ENCODE measurements around the gene PCID2.

The PCID2 gene

DNA sequence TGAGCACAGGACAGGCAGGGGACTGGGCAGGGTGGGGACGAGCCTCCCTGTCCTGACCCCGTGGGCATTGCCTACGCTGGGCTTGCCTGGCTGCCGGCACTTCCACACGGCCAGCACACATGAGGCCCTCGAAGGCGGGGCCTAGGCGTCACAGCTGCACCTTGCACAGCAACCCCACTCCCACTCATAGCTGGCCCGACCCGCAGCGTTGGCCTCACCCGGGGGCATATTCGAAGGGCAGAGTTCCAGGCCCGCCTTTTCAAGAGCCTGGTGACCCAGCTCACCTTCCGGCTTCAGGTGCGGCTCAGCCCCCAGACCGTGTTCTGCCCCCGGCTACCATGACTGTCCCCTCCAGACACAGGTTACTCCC, 66.9 kb downstream of the PCID2 start:
- peaks cover 3% of the 10 kb centered on the region; the same call in 1 of the 2 replicates for H3K27me3 ChIP-seq (ENCODE audit: low read depth, low read length)
- TF ChIP-seq, protein P1, sequence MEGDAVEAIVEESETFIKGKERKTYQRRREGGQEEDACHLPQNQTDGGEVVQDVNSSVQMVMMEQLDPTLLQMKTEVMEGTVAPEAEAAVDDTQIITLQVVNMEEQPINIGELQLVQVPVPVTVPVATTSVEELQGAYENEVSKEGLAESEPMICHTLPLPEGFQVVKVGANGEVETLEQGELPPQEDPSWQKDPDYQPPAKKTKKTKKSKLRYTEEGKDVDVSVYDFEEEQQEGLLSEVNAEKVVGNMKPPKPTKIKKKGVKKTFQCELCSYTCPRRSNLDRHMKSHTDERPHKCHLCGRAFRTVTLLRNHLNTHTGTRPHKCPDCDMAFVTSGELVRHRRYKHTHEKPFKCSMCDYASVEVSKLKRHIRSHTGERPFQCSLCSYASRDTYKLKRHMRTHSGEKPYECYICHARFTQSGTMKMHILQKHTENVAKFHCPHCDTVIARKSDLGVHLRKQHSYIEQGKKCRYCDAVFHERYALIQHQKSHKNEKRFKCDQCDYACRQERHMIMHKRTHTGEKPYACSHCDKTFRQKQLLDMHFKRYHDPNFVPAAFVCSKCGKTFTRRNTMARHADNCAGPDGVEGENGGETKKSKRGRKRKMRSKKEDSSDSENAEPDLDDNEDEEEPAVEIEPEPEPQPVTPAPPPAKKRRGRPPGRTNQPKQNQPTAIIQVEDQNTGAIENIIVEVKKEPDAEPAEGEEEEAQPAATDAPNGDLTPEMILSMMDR (IDR thresholded peaks at IDR 0.05; ENCODE audit: low read depth, low read length), result no peak
- TF ChIP-seq EZH2phosphoT487 (IDR thresholded peaks at IDR 0.05; ENCODE audit: low read depth), result no peak

DNA sequence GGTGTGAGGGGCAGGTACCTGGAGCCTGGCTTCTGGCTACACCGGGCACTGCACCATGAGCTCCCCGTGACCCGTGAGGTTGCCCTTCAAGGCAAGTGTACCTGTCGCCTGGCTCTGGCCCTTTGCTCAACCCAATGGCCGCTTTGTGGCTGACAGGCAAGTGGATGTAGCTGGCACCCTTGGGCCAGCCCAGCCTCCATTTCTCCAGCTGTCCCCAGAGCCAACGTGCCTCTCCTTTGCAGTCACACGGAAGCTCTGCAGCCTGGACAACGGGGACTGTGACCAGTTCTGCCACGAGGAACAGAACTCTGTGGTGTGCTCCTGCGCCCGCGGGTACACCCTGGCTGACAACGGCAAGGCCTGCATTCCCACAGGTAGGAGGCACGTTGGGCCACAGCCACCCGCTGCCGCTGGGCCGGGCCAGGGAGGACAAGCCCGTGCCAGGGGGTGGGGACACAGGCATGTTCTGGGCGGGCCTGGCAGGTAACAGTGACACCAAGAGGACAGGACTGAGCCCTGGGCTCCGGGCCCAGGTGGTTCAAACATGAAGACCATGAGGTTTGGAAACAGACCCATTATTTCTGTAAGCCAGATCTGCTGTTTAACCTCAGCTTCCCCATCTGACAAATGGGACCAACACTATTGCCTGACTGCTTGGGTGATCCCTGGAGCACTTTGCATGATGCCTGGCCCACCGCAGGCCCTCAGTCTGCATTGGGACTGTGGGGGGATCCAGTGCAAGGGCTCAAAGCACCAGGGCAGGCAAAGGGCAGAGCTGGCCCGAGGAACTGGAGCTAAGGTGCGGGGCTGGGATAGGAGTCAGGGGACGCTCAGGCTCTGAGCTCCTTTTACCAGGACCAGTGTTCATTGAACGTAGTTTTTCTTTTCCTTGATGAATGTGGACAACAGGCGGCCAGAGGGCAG, 67.5 kb downstream of the PCID2 start:
- H3K9ac ChIP-seq (ENCODE audit: low read length), result no peak overlapping the region
- H4K20me1 ChIP-seq (ENCODE audit: insufficient read depth, low read length), result no peaks in the 10 kb centered on the region
- H3K4me2 ChIP-seq (ENCODE audit: low read length), result no peak overlapping the region
- H3K27me3 ChIP-seq (ENCODE audit: low read depth, low read length), result peaks cover 3% of the 10 kb centered on the region; the same call in 1 of the 2 replicates
- H3K27ac ChIP-seq (ENCODE audit: low read length), result no peak overlapping the region
- no peaks in the 10 kb centered on the region for H3K4me1 ChIP-seq (ENCODE audit: low read length)
- no peaks in the 10 kb centered on the region; the same call in 1 of the 2 replicates for H3K9me3 ChIP-seq (ENCODE audit: insufficient read depth, low read length)
- H3K36me3 ChIP-seq (replicated peaks; ENCODE audit: low read depth, low read length), result no peaks in the 10 kb centered on the region
- no peak overlapping the region for H2AFZ ChIP-seq (ENCODE audit: low read depth, low read length)
- TF ChIP-seq EZH2phosphoT487 (IDR thresholded peaks at IDR 0.05; ENCODE audit: low read depth), result no peak
- TF ChIP-seq, protein P1 (IDR thresholded peaks at IDR 0.05; ENCODE audit: low read depth, low read length), result no peak
- H3K79me2 ChIP-seq (ENCODE audit: low read length), result no peaks in the 10 kb centered on the region
- no peak overlapping the region for H3K4me3 ChIP-seq (ENCODE audit: low read length)

More for the DNA sequence above, 66.9 kb downstream of the PCID2 start:
- H3K27ac ChIP-seq (ENCODE audit: low read length), result no peak overlapping the region
- no peak overlapping the region for H3K9ac ChIP-seq (ENCODE audit: low read length)
- no peaks in the 10 kb centered on the region for H3K4me1 ChIP-seq (ENCODE audit: low read length)
- no peaks in the 10 kb centered on the region for H3K36me3 ChIP-seq (replicated peaks; ENCODE audit: low read depth, low read length)
- no peak overlapping the region for H2AFZ ChIP-seq (ENCODE audit: low read depth, low read length)
- no peaks in the 10 kb centered on the region for H4K20me1 ChIP-seq (ENCODE audit: insufficient read depth, low read length)
- H3K4me2 ChIP-seq (ENCODE audit: low read length), result no peak overlapping the region
- no peaks in the 10 kb centered on the region for H3K79me2 ChIP-seq (ENCODE audit: low read length)
- no peak overlapping the region for H3K4me3 ChIP-seq (ENCODE audit: low read length)
- H3K9me3 ChIP-seq (ENCODE audit: insufficient read depth, low read length), result no peaks in the 10 kb centered on the region; the same call in 1 of the 2 replicates

DNA sequence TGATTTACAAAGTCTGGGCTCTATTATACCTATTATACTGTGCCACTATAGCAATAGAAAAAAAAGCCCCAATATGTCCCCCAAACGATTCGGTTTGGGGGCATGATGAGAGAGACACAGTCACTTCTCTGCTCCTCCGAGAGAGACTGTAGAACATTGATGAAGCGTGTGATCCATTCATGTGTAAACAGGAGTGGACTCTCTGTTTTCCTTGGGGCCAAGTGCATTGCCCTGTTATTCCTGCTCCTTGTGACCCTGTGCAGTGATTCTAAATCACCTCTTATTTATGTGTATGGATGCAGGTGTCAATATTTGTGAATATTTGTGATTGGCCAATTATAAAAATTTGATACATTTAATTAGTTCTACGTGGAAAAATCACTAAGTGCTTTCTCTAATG, 68.9 kb downstream of the PCID2 start:
- Histone ChIP-seq H3K4me3 (ENCODE audit: low read length) (no peak overlapping the region), H3K9ac (ENCODE audit: low read length) (no peak overlapping the region), H3K4me1 (ENCODE audit: low read length) (no peaks in the 10 kb centered on the region), H3K9me3 (ENCODE audit: insufficient read depth, low read length) (no peaks in the 10 kb centered on the region; the same call in 1 of the 2 replicates), H3K27ac (ENCODE audit: low read length) (no peak overlapping the region), H2AFZ (ENCODE audit: low read depth, low read length) (peak overlapping the region; percentile 48; the same call in 1 of the 2 replicates), H4K20me1 (ENCODE audit: insufficient read depth, low read length) (no peaks in the 10 kb centered on the region), H3K36me3 (replicated peaks; ENCODE audit: low read depth, low read length) (no peaks in the 10 kb centered on the region), H3K79me2 (ENCODE audit: low read length) (no peaks in the 10 kb centered on the region), H3K27me3 (ENCODE audit: low read depth, low read length) (0 out of 2 replicates have a peak, but pooled peaks cover 4% of the 10 kb centered on the region), H3K4me2 (ENCODE audit: low read length) (peak overlapping the region; percentile 23)
- TF ChIP-seq, protein P1 (IDR thresholded peaks at IDR 0.05; ENCODE audit: low read depth, low read length), result no peak
- no peak for TF ChIP-seq EZH2phosphoT487 (IDR thresholded peaks at IDR 0.05; ENCODE audit: low read depth)

DNA sequence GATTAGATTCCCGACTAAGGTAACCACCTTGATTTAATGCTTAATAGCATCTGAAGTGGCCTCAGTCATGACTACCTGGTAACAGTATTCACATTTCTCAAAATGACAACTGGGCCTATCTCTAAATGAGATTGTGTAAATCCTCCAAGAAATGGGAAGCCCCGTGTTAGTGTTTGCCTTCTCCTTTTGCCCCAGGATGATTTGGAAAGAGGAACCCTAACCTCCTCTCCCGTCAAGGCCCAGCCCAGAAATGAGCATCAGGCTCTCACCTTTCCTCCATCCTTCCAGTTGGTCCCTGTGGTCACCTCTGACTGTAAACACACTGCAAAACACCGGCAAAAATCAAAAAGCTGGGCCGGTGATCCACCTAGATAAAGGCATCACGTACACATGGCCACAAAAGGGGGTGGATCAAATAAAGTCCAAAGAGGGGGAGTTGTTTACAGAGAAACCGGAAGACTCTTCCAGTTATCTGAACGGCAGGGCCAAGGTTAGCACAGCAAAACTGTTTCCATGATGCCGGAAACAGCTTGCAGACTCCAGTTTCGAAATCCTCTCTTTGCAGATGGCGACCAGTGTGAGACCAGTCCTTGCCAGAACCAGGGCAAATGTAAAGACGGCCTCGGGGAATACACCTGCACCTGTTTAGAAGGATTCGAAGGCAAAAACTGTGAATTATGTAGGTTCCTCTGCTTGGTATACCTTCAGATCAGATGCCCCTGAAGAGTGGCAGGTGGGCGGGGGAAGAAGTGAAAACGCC, 69.5 kb downstream of the PCID2 start:
- no peak overlapping the region for H3K4me3 ChIP-seq (ENCODE audit: low read length)
- H2AFZ ChIP-seq (ENCODE audit: low read depth, low read length), result peak overlapping the region; percentile 48
- H3K27me3 ChIP-seq (ENCODE audit: low read depth, low read length), result 0 out of 2 replicates have a peak, but pooled peaks cover 6% of the 10 kb centered on the region
- no peak overlapping the region for H3K9ac ChIP-seq (ENCODE audit: low read length)
- H3K9me3 ChIP-seq (ENCODE audit: insufficient read depth, low read length), result no peaks in the 10 kb centered on the region; the same call in 1 of the 2 replicates
- peak overlapping the region; percentile 23 for H3K4me2 ChIP-seq (ENCODE audit: low read length)
- TF ChIP-seq, protein P1 (IDR thresholded peaks at IDR 0.05; ENCODE audit: low read depth, low read length), result no peak
- TF ChIP-seq EZH2phosphoT487 (IDR thresholded peaks at IDR 0.05; ENCODE audit: low read depth), result no peak
- H3K27ac ChIP-seq (ENCODE audit: low read length), result no peak overlapping the region
- H3K79me2 ChIP-seq (ENCODE audit: low read length), result no peaks in the 10 kb centered on the region
- no peaks in the 10 kb centered on the region for H3K36me3 ChIP-seq (replicated peaks; ENCODE audit: low read depth, low read length)
- no peaks in the 10 kb centered on the region for H3K4me1 ChIP-seq (ENCODE audit: low read length)
- no peaks in the 10 kb centered on the region for H4K20me1 ChIP-seq (ENCODE audit: insufficient read depth, low read length)
